Astrocyte (in vitro differentiated cells and primary cell): ENCODE data around the gene SEMA6D. TPM values are rescaled to one million over a fixed set of nuclear protein-coding genes. Genes with fewer than 3 reads are reported as not detected.

ENCODE experiments used
- DNase-seq: peaks from one replicate; pipeline ENCODE4 v3.0.0-alpha.2; 2010; ENCODE audit warnings: low read depth
- FAIRE-seq: peaks from 2 replicates; lab custom pipeline; 2011; peaks lifted over from hg19 to GRCh38; lab: Jason Lieb, UNC
- H2AFZ ChIP-seq: 2 replicates; pipeline ENCODE4 v1.6.0; 2012; ENCODE audit warnings: low read depth, low read length, inconsistent platforms
- H3K27ac ChIP-seq: 2 replicates; pipeline ENCODE4 v1.5.1; 2011; ENCODE audit warnings: low read depth, low read length, inconsistent platforms
- H3K27me3 ChIP-seq: 2 replicates; pipeline ENCODE4 v1.6.0; 2011; ENCODE audit warnings: low read length, inconsistent platforms; ENCODE audit not compliant: insufficient read depth
- H3K36me3 ChIP-seq: 2 replicates; pipeline ENCODE4 v1.5.1; 2011; ENCODE audit warnings: low read length, inconsistent platforms; ENCODE audit not compliant: insufficient read depth
- H3K4me1 ChIP-seq: 2 replicates; pipeline ENCODE4 v1.5.1; 2011; ENCODE audit warnings: low read length, inconsistent platforms; ENCODE audit not compliant: insufficient read depth
- H3K4me2 ChIP-seq: 2 replicates; pipeline ENCODE4 v1.6.0; 2012; ENCODE audit warnings: low read length, inconsistent platforms
- H3K4me3 ChIP-seq: 2 replicates; pipeline ENCODE4 v1.5.1; 2011; ENCODE audit warnings: low read depth, mild to moderate bottlenecking, low read length, inconsistent platforms; ENCODE audit not compliant: insufficient read depth
- H3K79me2 ChIP-seq: 2 replicates; pipeline ENCODE4 v1.6.0; 2012; ENCODE audit warnings: mild to moderate bottlenecking, low read length, inconsistent platforms; ENCODE audit not compliant: insufficient read depth
- H3K9ac ChIP-seq: 2 replicates; pipeline ENCODE4 v1.6.0; 2012; ENCODE audit warnings: mild to moderate bottlenecking, low read length, inconsistent platforms
- H3K9me3 ChIP-seq: 2 replicates; pipeline ENCODE4 v1.5.1; 2012; ENCODE audit warnings: low read depth, mild to moderate bottlenecking, low read length, inconsistent platforms; ENCODE audit not compliant: insufficient read depth
- H4K20me1 ChIP-seq: 2 replicates; pipeline ENCODE4 v1.6.0; 2012; ENCODE audit warnings: low read length, inconsistent platforms; ENCODE audit not compliant: insufficient read depth
- H3K27ac Mint-ChIP-seq: one replicate; pipeline ENCODE4 v1.8.0; 2021; ENCODE audit warnings: mild to moderate bottlenecking, mixed read lengths; ENCODE audit not compliant: unreplicated experiment
- H3K27me3 Mint-ChIP-seq: one replicate; pipeline ENCODE4 v1.8.0; 2021; ENCODE audit warnings: low read depth, mixed read lengths; ENCODE audit not compliant: unreplicated experiment
- H3K36me3 Mint-ChIP-seq: one replicate; pipeline ENCODE4 v1.8.0; 2021; ENCODE audit warnings: low read depth, mixed read lengths; ENCODE audit not compliant: unreplicated experiment
- H3K4me1 Mint-ChIP-seq: one replicate; pipeline ENCODE4 v1.8.0; 2021; ENCODE audit warnings: low read depth, mixed read lengths; ENCODE audit not compliant: unreplicated experiment
- H3K4me3 Mint-ChIP-seq: one replicate; pipeline ENCODE4 v1.8.0; 2021; ENCODE audit warnings: mild to moderate bottlenecking, moderate library complexity, mixed read lengths; ENCODE audit not compliant: unreplicated experiment
- H3K9me3 Mint-ChIP-seq: one replicate; pipeline ENCODE4 v1.8.0; 2021; ENCODE audit warnings: mild to moderate bottlenecking, mixed read lengths; ENCODE audit not compliant: unreplicated experiment
- CTCF ChIP-seq: IDR thresholded peaks from 2 replicates; pipeline ENCODE4 v1.5.1; 2011; ENCODE audit warnings: low read depth, mild to moderate bottlenecking, inconsistent platforms, low read length, moderate library complexity; ENCODE audit not compliant: insufficient read depth
- EZH2 ChIP-seq: IDR thresholded peaks from 2 replicates; pipeline ENCODE4 v1.6.1; 2012; ENCODE audit warnings: mild to moderate bottlenecking, low read length, inconsistent platforms; ENCODE audit not compliant: insufficient read depth
- total RNA-seq: library from RNA; stranded (reverse); gene quantifications from 2 replicates; pipeline ENCODE4 v1.2.1, GENCODE V29; 2021

SEMA6D gene
- total RNA-seq, 1 donor from 2014 or later: 1.5 TPM

- Mint-ChIP-seq H3K27me3 (no peaks in the 10 kb centered on the region), H3K4me1 (peaks cover 10% of the 10 kb centered on the region), H3K27ac (no peak overlapping the region), H3K36me3 (peaks cover 1% of the 10 kb centered on the region), H3K4me3 (no peak overlapping the region), H3K9me3 (peaks cover 6% of the 10 kb centered on the region)
- Histone ChIP-seq H3K4me1 (no peaks in the 10 kb centered on the region), H3K27ac (no peak overlapping the region), H3K79me2 (no peaks in the 10 kb centered on the region), H3K9me3 (no peaks in the 10 kb centered on the region), H3K9ac (no peak overlapping the region), H3K4me2 (no peak overlapping the region), H4K20me1 (no peaks in the 10 kb centered on the region), H3K27me3 (no peaks in the 10 kb centered on the region), H3K4me3 (no peak overlapping the region), H3K36me3 (no peaks in the 10 kb centered on the region), H2AFZ (no peak overlapping the region)
- no peak for FAIRE-seq
- DNase-seq: no peak
- TF ChIP-seq EZH2 (no peak), CTCF (no peak)
These were observed 51.9 kb downstream of the SEMA6D start for GRCh38 chr15:47769166-47769565.

- TF ChIP-seq CTCF (no peak), EZH2 (no peak)
- FAIRE-seq (no peak), DNase-seq (no peak)
- no peak overlapping the region for H3K4me2 ChIP-seq
- Mint-ChIP-seq H3K27ac (no peak overlapping the region), H3K36me3 (no peaks in the 10 kb centered on the region), H3K9me3 (peaks cover 6% of the 10 kb centered on the region), H3K27me3 (peaks cover 7% of the 10 kb centered on the region), H3K4me3 (no peak overlapping the region), H3K4me1 (peaks cover 3% of the 10 kb centered on the region)
- no peaks in the 10 kb centered on the region for H3K36me3 ChIP-seq
- H2AFZ ChIP-seq: no peak overlapping the region
- no peak overlapping the region for H3K4me3 ChIP-seq
- H3K9me3 ChIP-seq: no peaks in the 10 kb centered on the region
- H3K4me1 ChIP-seq: no peaks in the 10 kb centered on the region
- H3K79me2 ChIP-seq: no peaks in the 10 kb centered on the region
- H3K27ac ChIP-seq: no peak overlapping the region
- H4K20me1 ChIP-seq: no peaks in the 10 kb centered on the region
- no peak overlapping the region for H3K9ac ChIP-seq
- H3K27me3 ChIP-seq: no peaks in the 10 kb centered on the region
These were observed 55.8 kb downstream of the SEMA6D start for GRCh38 chr15:47773143-47773542.

GRCh38 chr15:47778263-47778770 lies 61.0 kb downstream of the SEMA6D start:
- Histone ChIP-seq H3K27me3 (no peaks in the 10 kb centered on the region), H3K9me3 (no peaks in the 10 kb centered on the region), H2AFZ (no peak overlapping the region), H3K79me2 (no peaks in the 10 kb centered on the region), H3K4me1 (no peaks in the 10 kb centered on the region), H3K27ac (no peak overlapping the region), H4K20me1 (no peaks in the 10 kb centered on the region), H3K4me3 (no peak overlapping the region), H3K9ac (no peak overlapping the region), H3K4me2 (no peak overlapping the region), H3K36me3 (no peaks in the 10 kb centered on the region)
- H3K36me3 Mint-ChIP-seq: no peaks in the 10 kb centered on the region
- H3K27ac Mint-ChIP-seq: no peak overlapping the region
- peaks cover 8% of the 10 kb centered on the region for H3K27me3 Mint-ChIP-seq
- no peak for DNase-seq
- H3K4me1 Mint-ChIP-seq: no peaks in the 10 kb centered on the region
- no peaks in the 10 kb centered on the region for H3K9me3 Mint-ChIP-seq
- TF ChIP-seq EZH2: no peak
- no peak for TF ChIP-seq CTCF
- FAIRE-seq: no peak
- no peak overlapping the region for H3K4me3 Mint-ChIP-seq
